H1 (cell line): ENCODE measurements around the gene ZNF516. TPM values are rescaled to one million over a fixed set of nuclear protein-coding genes. Genes with fewer than 3 reads are reported as not detected.

Experiments used
- polyA plus RNA-seq, 7 experiments: library from polyadenylated mRNA; depleted of rRNA in 3 of 7; stranded (reverse) in 5 of 7; unstranded in 2 of 7; fragments of >200 nt in 5 of 7; fragments of 200-250 nt in 2 of 7; gene quantifications; 1 replicate in 5 of 7; 2 replicates in 1 of 7; 4 replicates in 1 of 7; pipeline versions ENCODE4 v1.2.1 to v1.2.3, GENCODE V29; 2011 to 2013; ENCODE audit warnings: missing spikeins in 2 of 7, mixed read lengths in 2 of 7
- total RNA-seq: library from RNA; stranded (reverse); fragmentation: NEBNext Ultra II Directional; extraction: Animal tissue kit (Norgen Biotek cat#: 25700); gene quantifications from 2 replicates; pipeline ENCODE4 v1.2.1, GENCODE V29; 2021
- TF ChIP-seq, protein P1 (sequence below): fragments of 300-600 bp; sonication (generic); IDR thresholded peaks from 2 replicates; pipeline ENCODE4 v1.7.1; 2012; ENCODE audit warnings: low read length, moderate library complexity, mild to moderate bottlenecking, inconsistent platforms; ENCODE audit not compliant: insufficient replicate concordance

The ZNF516 gene
- total and polyA plus RNA-seq, 2 of the 8 experiments (the other 6 are each of a cell fraction or from before 2014, with no cell fraction given): 7.3 to 17.0 TPM

DNA sequence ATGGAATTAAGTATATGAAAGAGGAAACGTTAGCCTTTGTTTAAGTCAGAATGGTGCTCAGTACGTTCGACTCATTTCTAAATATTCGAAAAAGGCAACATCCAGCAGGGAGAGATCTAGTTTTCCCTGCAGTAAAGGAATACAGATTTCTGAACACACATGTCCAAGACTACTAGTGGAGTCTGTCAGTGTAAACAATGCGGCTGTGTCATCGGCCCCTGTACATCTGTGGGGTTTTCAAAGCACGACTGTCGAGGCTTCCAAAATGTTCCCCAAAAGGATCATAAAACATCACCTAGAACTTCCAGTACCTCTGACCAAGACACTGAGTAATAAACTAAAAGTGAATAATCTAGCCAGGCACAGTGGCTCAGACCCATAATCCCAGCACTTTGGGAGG, 112.8 kb downstream of the ZNF516 start (continued):
- TF ChIP-seq, protein P1, sequence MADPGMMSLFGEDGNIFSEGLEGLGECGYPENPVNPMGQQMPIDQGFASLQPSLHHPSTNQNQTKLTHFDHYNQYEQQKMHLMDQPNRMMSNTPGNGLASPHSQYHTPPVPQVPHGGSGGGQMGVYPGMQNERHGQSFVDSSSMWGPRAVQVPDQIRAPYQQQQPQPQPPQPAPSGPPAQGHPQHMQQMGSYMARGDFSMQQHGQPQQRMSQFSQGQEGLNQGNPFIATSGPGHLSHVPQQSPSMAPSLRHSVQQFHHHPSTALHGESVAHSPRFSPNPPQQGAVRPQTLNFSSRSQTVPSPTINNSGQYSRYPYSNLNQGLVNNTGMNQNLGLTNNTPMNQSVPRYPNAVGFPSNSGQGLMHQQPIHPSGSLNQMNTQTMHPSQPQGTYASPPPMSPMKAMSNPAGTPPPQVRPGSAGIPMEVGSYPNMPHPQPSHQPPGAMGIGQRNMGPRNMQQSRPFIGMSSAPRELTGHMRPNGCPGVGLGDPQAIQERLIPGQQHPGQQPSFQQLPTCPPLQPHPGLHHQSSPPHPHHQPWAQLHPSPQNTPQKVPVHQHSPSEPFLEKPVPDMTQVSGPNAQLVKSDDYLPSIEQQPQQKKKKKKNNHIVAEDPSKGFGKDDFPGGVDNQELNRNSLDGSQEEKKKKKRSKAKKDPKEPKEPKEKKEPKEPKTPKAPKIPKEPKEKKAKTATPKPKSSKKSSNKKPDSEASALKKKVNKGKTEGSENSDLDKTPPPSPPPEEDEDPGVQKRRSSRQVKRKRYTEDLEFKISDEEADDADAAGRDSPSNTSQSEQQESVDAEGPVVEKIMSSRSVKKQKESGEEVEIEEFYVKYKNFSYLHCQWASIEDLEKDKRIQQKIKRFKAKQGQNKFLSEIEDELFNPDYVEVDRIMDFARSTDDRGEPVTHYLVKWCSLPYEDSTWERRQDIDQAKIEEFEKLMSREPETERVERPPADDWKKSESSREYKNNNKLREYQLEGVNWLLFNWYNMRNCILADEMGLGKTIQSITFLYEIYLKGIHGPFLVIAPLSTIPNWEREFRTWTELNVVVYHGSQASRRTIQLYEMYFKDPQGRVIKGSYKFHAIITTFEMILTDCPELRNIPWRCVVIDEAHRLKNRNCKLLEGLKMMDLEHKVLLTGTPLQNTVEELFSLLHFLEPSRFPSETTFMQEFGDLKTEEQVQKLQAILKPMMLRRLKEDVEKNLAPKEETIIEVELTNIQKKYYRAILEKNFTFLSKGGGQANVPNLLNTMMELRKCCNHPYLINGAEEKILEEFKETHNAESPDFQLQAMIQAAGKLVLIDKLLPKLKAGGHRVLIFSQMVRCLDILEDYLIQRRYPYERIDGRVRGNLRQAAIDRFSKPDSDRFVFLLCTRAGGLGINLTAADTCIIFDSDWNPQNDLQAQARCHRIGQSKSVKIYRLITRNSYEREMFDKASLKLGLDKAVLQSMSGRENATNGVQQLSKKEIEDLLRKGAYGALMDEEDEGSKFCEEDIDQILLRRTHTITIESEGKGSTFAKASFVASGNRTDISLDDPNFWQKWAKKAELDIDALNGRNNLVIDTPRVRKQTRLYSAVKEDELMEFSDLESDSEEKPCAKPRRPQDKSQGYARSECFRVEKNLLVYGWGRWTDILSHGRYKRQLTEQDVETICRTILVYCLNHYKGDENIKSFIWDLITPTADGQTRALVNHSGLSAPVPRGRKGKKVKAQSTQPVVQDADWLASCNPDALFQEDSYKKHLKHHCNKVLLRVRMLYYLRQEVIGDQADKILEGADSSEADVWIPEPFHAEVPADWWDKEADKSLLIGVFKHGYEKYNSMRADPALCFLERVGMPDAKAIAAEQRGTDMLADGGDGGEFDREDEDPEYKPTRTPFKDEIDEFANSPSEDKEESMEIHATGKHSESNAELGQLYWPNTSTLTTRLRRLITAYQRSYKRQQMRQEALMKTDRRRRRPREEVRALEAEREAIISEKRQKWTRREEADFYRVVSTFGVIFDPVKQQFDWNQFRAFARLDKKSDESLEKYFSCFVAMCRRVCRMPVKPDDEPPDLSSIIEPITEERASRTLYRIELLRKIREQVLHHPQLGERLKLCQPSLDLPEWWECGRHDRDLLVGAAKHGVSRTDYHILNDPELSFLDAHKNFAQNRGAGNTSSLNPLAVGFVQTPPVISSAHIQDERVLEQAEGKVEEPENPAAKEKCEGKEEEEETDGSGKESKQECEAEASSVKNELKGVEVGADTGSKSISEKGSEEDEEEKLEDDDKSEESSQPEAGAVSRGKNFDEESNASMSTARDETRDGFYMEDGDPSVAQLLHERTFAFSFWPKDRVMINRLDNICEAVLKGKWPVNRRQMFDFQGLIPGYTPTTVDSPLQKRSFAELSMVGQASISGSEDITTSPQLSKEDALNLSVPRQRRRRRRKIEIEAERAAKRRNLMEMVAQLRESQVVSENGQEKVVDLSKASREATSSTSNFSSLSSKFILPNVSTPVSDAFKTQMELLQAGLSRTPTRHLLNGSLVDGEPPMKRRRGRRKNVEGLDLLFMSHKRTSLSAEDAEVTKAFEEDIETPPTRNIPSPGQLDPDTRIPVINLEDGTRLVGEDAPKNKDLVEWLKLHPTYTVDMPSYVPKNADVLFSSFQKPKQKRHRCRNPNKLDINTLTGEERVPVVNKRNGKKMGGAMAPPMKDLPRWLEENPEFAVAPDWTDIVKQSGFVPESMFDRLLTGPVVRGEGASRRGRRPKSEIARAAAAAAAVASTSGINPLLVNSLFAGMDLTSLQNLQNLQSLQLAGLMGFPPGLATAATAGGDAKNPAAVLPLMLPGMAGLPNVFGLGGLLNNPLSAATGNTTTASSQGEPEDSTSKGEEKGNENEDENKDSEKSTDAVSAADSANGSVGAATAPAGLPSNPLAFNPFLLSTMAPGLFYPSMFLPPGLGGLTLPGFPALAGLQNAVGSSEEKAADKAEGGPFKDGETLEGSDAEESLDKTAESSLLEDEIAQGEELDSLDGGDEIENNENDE: no peak
- TF ChIP-seq, all 59 proteins: peak for 0
